Activated CD4-positive, alpha-beta T cell treated with anti-CD3 and anti-CD28 coated beads, Interleukin-2, amount 50 U/mL, for 48 hours (primary cell): Measurements from ENCODE around the gene ANKRD13A.

ENCODE experiments used
- DNase-seq, 2 experiments: peaks; one replicate each; pipeline ENCODE4 v3.0.0-alpha.2; 2020

The ANKRD13A gene

DNA sequence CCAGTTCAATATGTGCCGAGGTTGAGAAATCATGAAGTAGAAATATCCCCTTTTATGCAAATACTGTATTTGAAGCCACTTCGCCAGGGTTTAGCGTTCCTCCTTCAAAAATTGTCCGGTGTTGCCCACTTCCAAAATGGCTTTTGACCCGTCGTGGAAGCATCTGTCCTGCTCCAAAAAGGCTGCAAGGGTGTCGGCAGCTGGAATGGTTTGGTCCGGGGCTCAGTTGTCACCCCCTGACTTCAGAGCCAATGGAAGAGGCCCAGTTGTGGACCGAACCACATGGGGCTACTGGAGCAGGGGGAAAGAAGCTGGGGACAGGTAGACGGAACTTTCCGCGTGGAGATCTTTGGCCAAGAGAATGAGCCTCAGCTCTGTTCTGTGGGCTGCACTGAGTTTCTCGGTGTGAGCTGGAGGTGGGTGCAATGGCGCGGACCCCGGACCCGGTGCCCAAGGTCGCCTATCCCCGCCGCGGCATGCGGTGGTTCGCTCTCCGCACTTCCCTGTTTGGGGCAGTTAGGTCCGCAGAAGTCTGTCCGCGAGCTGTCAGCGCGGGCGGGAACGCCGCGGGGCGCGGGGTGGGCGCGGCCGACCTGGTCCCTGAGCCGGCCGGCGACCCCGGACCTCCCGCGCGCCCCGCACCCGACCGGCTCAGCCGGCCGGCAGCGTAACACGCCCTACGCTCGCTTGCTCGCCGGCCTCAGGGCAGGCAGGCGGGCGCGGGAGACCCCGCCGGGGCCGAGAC lies at the start of gene ANKRD13A:
Gene ANKRD13A, plus strand, starts transcription at position 527 of the 745 bp plus-strand sequence. CDS start 259 bp downstream, outside the sequence.
- DNase-seq = peak; percentile 85 to 89

DNA sequence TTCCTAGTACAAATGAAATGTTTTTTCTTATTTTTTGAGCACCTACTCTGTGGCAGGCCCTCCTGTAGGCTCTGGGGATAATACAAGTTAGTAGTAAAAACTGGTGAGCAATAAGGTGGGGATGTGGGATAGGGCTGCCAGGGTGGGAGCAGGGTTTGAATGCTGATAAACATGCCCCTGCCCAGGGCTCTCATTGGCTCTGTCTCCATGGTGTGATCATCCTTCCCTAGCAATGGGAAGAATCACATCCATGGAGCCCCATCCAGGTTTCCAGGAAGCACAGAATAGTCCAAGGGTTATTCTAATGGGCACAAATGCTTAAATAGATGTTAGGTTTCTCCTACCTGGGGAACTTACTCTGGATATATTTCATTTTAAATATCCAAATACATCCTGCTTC lies 48.6 kb upstream of the ANKRD13A start:
- DNase-seq = no peak

DNA sequence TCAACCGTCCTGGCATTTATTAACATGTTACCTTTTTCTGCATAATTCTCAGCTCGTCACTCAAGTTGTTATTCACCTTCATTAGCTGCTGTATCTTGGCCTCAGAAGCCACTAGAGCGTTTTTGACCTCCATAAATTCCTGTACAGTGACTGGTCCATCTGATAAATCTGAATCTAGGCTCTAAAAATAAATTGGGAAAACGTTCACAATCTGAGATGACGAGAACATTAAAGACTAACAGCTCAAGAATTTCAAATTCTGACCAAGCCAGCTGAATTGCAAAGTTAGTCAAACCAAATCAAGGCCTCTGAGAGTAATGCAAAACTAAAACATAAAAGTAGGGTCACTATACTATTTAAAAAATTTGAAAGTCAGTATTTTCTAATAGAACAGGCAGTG lies 48.1 kb upstream of the ANKRD13A start:
- DNase-seq = no peak

DNA sequence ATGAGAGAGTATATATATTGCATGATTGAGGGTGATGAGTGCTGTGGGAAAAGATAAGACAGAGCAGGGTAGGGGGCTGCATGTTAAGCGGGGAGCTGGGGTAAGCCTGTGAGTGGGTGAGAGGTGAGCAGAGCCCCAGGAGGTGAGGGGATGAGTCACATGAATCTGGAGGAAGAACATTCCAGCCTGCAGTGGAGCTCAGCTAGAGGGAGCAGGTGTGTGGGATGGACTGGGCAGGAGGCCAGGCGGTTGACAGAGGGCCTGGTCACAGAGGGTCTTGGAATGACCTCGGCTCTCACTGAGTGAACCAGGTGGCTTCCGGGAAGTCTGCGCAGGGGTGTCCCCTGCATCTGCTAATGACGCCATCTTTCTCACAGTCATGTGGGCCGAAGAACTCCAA lies 47.5 kb upstream of the ANKRD13A start:
- DNase-seq = no peak

DNA sequence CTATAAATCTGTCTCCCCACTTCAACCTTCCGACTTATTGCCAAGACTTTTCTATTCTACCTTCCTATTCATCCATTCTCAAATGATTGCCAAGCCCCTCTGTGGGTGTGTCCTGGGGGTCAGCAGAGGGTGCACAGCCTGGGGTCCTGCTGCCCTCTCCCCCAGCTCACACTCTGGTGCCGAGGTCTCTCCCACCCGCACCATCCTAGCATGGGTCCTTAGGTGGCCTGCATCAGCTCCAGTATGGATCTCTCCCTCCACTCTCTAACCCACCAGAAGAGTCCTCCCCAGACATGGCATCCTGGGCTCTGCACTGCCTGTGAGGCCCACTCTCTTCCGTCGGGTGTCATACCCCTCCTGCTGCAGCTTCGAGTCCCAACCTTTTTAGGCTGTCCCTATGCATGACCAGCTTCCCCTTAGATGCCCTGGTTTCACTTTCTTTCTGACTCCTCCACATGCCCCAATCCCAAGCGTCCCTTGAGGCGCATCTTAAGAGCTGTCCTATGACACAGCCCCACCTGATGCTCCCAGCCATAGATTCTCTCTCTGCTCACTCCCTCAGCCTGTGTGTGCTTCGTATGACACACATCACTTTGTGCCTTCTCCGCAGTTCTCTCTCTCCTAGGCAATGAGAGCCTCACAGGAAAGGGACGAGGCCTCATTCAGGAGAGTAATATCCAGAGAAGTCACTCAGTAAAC lies 46.9 kb upstream of the ANKRD13A start:
- DNase-seq = no peak

DNA sequence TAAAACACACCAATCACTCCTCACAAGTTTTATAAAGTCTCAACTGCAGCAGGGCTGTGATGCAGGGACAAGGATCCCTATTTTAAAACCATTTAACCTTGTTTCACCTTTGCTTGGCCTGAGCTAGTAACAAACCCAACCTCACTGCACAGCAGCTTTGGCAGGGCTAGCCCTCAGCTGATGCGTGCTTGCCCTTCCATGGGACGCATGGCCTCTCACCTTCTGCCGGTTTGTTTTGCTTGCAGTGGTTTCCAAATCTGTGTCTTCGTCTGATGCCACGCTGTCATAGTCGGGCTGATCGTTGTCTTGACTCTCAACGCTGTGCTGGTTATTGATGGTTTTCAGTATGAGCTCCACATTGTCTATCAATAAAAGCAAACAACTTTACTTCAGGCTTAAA lies 46.4 kb upstream of the ANKRD13A start:
- DNase-seq = no peak

DNA sequence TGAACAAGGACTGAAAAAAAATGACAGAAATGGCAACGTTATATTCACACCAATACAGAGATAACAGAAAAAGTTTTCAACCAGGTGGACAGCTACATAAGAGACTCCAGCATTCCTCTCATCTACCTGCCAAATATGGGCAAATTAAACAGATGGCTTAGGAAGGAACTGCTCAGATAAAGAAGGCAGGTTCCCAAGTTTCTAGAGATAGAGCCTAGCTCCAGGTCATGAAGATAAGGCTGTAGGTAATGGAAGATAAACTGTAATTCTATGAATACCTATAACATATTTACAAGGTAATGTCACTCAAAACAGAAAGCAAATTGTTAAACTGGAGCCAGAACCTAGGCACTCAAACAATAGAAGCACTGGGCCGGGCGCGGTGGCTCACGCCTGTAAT lies 45.6 kb upstream of the ANKRD13A start:
- DNase-seq = no peak

DNA sequence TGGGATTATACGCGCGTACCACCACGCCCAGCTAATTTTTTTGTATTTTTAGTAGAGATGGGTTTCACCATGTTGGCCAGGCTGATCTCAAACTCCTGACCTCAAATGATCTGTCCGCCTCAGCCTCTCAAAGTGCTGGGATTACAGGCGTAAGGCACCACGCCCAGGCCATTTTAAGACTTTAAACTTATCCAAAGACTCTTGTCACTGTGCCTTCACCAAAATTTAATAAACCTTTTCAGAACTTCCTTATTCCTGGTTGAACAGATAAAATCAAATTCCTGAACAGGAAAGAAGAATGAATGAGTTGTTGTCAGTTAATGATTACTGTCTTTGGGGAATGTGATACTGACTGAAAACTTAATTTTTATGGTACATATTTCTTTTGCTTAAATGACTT lies 40.9 kb upstream of the ANKRD13A start:
- DNase-seq = no peak

DNA sequence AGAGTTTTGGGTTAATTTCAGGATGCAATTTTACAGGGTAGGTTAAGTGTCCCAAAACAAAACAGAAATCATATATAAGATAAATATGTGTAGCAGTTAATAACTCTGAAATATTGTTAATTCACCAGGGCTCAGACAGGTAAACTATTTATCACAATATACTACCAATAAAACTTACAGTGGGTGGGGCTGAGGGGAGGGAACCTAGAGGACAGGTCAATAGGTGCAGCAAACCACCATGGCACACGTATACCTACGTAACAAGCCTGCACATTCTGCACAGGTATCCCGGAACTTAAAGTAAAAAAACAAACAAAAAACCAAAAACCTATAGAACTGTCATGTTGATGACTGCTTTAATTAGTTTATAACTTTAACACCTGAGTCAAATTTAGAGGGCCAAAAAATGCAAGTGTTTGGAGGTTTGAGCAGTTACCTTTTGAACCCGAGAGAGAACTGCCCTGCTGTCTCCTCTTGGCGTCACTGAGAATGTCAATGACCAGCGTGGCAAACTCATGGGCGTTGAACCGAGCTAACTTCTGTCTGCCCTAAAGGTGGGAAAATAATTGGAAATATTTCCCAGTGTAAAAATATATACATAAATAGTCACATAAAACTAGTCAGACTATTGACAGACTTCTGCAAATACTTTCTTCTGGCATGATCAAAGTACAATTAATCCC lies 39.7 kb upstream of the ANKRD13A start:
- DNase-seq = no peak

DNA sequence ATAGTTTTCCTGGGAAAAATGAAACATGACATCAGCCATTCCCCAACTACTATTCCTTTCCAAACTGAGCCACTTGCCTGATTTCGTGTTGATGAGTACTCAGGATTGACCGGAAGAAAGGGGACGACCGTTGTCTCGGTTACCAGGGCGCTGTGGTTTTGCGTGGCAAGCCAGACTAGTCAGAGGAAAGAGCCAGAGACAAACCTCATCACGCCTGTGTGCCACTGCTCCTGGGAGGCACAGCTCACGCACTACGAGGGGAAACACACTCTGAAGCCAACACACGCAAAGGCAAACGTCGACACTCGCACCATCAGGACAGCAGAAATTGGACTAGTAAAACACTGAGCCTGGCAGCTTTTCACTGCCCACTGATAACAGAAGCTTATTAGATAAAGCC lies 38.0 kb upstream of the ANKRD13A start:
- DNase-seq = no peak

DNA sequence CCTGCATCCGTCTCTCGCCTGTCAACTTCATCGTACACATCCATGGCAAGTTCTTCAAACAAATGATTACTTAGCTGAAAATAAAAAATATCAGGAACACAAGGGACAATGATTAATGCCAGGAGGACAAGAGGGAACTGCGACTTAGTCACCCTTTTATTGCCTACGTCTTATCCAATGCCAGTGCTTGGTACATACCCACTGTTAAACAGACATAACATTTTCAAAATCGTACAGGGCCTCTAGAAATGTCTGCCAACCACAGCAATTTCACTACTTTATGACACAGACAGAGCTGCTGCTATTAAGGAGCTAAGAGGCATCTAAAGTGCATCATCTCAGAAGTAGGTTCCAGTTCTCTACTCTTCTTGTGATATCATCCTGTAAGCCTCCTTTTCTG lies 37.6 kb upstream of the ANKRD13A start:
- no peak for DNase-seq

DNA sequence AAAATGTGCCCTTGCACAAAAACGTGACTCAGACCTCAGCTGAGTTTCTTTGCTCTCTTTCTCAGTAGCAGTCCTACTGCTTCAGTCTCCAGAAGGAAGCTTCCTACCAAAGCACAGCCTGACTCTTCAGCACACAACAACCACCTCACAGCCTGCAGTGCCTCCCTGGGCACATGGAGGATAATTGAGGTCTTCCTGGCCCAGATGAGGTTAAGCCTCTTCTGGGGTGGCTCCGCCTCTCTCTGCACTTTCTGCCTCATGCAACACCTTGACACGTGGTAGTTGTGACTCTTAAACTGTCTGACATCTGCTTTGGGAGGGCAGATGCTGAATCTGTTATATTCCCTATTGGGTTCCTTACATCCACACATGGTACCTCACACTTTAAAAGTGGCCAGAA lies 36.8 kb upstream of the ANKRD13A start:
- no peak for DNase-seq

DNA sequence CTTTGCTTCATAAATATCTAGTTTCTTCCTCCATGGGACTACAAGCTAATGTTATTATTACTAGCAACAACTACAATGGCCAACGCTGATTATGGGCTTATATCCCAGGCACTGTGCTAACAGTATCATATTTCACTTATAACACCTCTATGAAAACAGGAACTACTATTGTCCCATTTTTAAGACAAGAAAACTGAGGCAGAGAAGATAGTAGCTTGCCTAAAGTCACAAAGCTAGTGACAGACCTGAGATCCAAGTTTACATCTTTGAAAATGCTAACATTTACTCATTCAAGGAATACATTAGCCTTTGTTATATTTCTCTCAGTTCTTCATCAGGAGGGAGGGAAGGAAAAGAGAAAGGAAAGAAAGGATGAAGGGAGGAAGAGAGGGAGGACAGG lies 35.9 kb upstream of the ANKRD13A start:
- no peak for DNase-seq

DNA sequence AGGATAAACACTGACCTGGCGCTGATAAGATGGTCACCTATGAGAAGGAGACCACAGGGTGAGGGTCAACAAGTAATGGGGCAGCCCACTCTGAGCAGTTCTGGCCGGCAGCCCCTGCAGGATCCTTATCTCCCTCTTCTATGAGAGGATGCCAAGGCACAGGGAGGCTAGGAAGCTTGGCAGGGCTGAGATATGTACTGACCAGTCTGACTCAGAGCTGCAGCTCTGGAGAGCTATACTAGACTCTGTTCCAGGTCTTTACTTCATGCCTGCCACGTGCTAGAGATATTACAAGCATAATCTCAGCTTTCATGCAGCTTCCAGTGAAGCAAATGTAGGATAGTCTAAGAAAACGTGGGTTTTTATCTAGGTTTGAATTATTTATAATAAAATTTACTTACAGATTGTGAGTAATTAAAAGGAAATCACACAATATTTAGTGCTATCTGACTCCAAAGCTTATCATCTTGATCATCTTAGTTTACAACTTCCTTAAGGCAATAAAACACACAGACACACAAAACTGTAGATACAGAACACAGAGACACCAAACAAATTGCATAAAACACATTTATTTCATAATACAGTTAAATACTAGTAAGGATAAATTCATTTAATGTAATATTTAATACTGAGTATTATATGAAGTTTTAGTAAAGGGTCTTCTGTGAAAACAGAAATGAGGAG lies 35.3 kb upstream of the ANKRD13A start:
- no peak for DNase-seq

DNA sequence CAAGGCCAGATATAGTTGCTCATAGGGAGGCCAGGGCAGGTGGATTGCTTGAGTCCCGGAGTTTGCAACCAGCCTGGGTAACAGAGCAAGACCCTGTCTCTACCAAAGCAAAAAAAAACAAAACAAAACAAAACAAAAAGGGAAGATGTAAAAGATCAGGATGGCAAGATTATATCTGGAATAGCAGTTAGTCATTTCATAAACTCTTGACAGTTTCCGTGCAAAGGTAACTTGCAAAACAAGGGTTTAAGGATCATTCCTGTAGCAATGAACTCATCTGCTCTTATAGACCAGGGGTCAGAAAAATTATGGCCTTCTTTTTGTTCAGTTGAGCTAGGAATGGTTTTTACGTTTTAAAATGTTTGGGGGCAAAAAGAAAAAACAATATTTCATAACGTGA lies 32.7 kb upstream of the ANKRD13A start:
- DNase-seq = no peak

DNA sequence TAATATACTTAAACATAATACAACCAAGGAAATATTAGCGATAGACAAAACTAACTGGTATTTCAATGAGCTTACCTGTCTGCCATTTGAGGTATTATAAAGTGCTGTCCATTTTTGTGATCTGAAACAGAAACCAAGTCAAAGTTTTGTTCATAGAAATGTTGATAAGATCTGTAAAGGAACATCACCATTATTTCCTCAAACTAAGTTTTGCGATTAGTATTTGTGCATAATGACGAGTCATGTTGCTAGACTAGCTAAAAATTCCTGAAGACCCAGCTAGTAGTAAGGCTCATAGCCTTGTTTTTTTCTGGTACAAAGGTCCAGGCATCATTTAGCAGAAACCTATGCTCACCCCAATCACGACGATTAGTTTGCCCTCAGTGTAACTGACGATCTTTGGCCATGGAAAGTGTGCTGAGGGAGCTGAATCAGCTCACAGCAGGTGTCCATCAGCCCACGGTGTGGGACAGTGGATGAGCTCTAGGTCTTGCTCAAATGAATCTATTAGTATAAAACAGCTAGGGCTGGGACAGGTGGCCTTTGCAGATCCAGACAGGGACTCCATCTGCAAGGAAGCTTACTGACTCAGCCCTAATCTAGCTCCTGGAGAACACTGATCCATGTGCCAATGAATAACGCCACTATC lies 31.7 kb upstream of the ANKRD13A start:
- DNase-seq = no peak

DNA sequence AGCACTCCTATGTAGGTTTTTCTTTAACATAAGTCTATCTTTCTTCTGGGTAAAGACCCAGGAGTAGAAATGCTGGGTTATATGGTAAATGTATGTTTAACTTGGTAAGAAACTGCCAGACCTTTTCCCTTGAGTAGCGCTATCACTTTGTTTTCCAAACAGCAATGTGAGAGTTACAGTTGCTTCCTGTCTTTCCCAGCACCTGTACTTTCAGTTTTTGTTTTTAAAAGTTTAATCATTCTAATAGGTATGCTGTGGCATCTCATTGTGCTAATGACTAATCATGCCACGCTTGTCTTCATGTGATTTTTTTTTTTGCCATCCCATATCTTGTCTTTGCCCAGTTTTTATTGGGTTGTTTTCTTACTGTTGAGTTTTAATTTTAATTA lies 31.2 kb upstream of the ANKRD13A start:
- no peak for DNase-seq

DNA sequence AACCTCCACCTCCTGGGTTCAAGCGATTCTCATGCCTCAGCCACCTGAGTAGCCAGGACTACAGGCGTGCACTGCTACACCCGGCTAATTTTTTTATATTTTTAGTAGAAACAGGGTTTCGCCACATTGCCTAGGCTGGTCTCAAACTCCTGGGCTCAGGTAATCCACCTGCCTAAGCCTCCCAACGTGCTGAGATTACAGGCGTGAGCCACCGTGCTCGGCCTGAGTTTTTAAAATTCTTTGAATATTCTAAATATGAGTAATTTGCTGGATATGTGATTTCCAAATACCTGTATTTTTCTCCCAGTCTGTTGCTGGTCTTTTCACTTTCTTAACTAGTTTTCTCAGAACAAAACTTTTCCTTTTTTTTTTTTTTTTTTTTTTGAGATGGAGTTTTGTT lies 30.4 kb upstream of the ANKRD13A start:
- no peak for DNase-seq

DNA sequence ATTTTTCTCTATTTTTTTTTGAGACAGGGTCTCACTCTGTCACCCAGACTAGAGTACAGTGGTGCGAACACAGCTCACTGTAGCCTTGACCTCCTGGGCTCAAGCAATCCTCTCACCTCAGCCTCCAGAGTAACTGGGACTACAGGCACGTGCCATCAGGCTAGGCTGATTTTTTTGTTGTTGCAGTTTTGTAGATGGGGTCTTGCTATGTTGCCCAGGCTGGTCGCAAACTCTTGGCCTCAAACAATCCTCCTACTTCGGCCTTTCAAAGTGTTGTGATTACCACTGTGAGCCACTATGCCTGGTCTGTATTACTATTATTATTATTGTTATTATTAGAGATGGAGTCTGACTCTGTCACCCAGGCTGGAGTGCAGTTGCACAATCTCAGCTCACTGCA lies 26.4 kb upstream of the ANKRD13A start:
- no peak for DNase-seq

DNA sequence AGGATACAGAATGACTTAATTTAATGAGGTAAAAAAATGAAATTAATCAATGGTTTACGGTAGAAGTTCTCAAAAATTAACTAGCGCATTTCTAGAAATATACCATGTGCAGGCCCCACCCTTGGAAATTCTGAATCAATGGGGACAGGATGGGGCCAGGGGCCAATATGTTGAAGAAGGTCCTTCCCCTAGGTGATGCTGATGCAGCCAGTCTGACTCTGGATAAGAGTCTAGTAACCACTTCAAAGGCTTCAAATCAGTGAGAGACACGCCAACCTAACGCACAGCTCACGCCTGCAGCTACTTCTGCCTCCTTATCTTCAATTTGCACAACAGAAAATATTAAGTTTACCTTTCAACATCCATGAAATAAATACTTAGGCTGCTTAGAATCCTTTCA lies 17.9 kb upstream of the ANKRD13A start:
- peak; percentile 66 to 76 for DNase-seq

DNA sequence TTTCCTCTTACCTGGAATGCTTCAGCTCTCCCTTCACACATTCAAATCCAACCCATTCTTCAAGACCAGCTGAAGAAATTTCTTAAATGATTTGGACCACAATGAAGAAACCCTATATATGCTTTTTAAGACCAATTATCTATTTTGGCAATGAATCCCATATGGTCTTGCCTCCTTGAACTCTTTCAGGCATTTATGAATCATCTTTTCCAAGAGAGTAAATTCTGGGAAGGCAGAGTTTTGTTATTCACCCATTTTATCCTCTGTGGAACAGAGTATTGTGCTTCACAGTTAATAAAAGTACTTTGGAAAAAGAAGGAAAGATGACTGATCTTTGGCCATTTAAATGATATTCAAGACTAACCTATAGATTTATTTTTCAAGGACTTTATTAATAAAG lies 17.0 kb upstream of the ANKRD13A start:
- DNase-seq = no peak

DNA sequence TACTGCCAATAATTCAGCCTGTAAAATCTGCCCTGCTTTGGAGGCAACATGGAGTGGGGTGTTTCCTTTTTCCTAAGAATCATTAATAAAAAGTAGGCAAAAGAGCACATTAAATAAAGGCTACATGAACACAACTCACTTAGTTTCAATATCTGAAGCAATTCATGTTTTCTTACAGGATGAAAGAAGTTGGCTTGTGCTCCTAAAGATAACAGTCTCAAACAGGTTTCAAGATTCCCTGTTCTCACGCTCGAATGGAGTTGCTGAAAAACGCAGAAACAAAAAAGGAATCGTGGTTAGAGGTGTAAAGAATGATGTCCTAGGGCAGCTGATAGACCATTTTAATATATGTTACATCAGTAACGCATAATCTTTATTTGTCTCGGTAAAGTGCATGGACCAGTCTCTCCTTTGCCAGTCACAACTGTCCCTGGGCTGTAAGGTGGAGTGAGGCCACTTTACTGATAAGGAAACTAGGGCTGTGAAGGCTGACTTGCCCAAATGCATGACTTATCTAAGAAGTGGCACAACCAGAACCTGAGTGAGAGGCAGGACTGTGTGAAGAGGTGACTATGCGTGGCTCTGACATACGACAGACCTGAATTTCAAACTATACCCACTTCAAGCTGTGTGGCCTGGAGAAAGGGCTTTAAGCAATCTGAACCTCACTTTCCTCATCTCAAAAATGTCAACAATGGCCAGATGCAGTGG lies 15.6 kb upstream of the ANKRD13A start:
- no peak for DNase-seq
